NT2/D1 (cell line): ENCODE measurements around the gene AXL.

ENCODE experiments used
- SUZ12 ChIP-seq: IDR thresholded peaks from 2 replicates; pipeline ENCODE4 v1.6.1; 2011; ENCODE audit not compliant: insufficient read length, insufficient read depth; ENCODE audit errors: extremely low read depth
- YY1 ChIP-seq: IDR thresholded peaks from 2 replicates; pipeline ENCODE4 v1.6.1; 2011; ENCODE audit not compliant: insufficient read length, insufficient read depth
- ZNF274 ChIP-seq: IDR thresholded peaks from 2 replicates; pipeline ENCODE4 v1.6.1; 2011; ENCODE audit warnings: mild to moderate bottlenecking, low read depth, low read length

DNA sequence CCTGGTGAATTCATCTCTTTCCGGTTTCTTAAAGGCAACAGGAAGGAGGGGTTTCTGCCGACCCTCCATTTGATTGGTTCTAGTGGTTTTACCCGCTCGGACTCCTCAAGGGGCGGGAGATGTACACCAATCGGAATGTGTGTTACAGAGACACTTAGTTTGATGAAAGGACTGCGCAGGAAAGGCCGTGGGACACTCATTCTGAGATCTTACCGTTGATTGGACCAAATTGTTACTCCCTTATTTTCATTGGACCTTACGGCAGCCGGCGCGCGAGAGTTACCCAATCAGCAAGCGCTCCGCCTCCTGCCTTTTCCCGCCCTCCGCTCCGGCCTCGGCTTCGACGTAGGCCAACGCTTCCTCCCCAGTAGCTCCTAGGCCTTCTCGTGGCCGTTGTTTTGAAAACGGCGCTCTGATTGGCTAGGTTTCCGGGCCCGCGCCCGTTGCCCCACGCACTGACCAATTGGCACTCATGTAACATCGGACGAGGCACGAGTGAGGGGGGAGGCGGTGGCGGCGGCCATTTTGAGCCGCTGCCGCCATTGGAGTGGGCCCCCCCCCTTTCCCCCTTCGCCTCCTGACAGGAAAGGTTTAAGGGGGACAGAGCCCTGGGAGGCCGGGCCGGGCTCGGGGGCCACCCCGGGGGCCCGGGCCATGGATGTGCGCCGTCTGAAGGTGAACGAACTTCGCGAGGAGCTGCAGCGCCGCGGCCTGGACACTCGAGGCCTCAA, 45.0 kb downstream of the AXL start, which contains the start of gene HNRNPUL1:
- no peak for TF ChIP-seq SUZ12
- no peak for TF ChIP-seq ZNF274
- TF ChIP-seq YY1 = peak; percentile 77
